HG03521 (cell line): Measurements from ENCODE around the gene IMPDH2.
A peak's percentile ranks its signal among the peaks of the same experiment; 100 is the strongest.

Experiments used
- ATAC-seq: cut with Tn5 transposase; IDR thresholded peaks from one replicate; pipeline ENCODE4 v1.9.1; 2021; ENCODE audit warnings: mild to moderate bottlenecking, moderate library complexity; ENCODE audit not compliant: unreplicated experiment

The IMPDH2 gene

GRCh38 chr3:49007068-49007770 is 22.0 kb downstream of the IMPDH2 start, which contains the start of gene WDR6:
TSS of gene WDR6 (plus strand) at chr3:49007391. CDS start at chr3:49007432, 41 bp downstream.
- ATAC-seq, result peak; percentile 88

GRCh38 chr3:49006408-49007067 is 22.7 kb downstream of the IMPDH2 start:
- ATAC-seq, result no peak

- ATAC-seq, result no peak
Observed at GRCh38 chr3:49005998-49006397, 23.2 kb downstream of the IMPDH2 start.

GRCh38 chr3:49005303-49005680 is 23.9 kb downstream of the IMPDH2 start:
- ATAC-seq, result no peak

GRCh38 chr3:49004352-49005302 is 24.6 kb downstream of the IMPDH2 start:
- ATAC-seq, result no peak

GRCh38 chr3:49001155-49001554 is 28.0 kb downstream of the IMPDH2 start:
- no peak for ATAC-seq

GRCh38 chr3:48999085-48999858 is 29.9 kb downstream of the IMPDH2 start:
- ATAC-seq, result no peak

- ATAC-seq, result no peak
Observed at GRCh38 chr3:48997714-48998637, 31.2 kb downstream of the IMPDH2 start.

GRCh38 chr3:48997102-48997635 is 32.0 kb downstream of the IMPDH2 start:
- ATAC-seq, result no peak

- ATAC-seq, result no peak
Observed at GRCh38 chr3:48996640-48997039, 32.6 kb downstream of the IMPDH2 start.

- ATAC-seq, result no peak
Observed at GRCh38 chr3:48993834-48994233, 35.4 kb downstream of the IMPDH2 start.

- no peak for ATAC-seq
Observed at GRCh38 chr3:48991851-48992545, 37.2 kb downstream of the IMPDH2 start.

- ATAC-seq, result peak; percentile 11
Observed at GRCh38 chr3:48990636-48991469, 38.3 kb downstream of the IMPDH2 start.

GRCh38 chr3:48989796-48990635 is 39.2 kb downstream of the IMPDH2 start, which contains the start of gene P4HTM:
TSS of gene P4HTM (plus strand) at chr3:48990241. CDS start at chr3:48990257, 16 bp downstream.
- ATAC-seq, result peak; percentile 43

- ATAC-seq, result no peak
Observed at GRCh38 chr3:48989126-48989795, 39.9 kb downstream of the IMPDH2 start.

- no peak for ATAC-seq
Observed at GRCh38 chr3:48985831-48986376, 43.3 kb downstream of the IMPDH2 start.
